ENCODE data around the gene TFAP2D. TPM values are rescaled to one million over a fixed set of nuclear protein-coding genes. Genes with fewer than 3 reads are reported as not detected.

The TFAP2D gene
- total RNA-seq, 2 donors from 2014 or later, result not detected

DNA sequence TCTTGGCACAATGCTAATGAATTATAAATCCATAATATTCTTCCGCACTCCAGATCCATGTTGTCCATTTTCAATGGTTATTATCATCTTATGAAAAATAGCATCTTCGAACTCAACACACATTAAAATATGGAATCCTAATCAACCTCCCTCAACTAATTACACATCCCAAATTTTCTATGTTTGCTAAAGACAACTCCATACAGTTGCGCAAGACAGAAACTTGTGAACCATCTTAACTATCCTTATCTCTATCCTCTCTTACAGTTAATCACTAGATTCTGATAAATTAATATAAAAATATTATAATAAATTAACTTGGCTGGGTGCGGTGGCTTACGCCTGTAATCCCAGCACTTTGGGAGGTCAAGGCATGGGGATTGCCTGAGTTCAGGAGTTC, 67.1 kb downstream of the TFAP2D start:
- intact Hi-C loops (cut with DNase I), result no loop called here
- Histone ChIP-seq H3K4me3 (no peak overlapping the region), H3K4me1 (replicated peaks) (no peaks in the 10 kb centered on the region), H3K36me3 (no peaks in the 10 kb centered on the region), H3K27ac (no peak overlapping the region), H3K9me3 (no peaks in the 10 kb centered on the region), H3K27me3 (replicated peaks; ENCODE audit: insufficient read depth) (no peaks in the 10 kb centered on the region)
- TF ChIP-seq CTCF (IDR thresholded peaks at IDR 0.05) (no peak), POLR2A (IDR thresholded peaks at IDR 0.05) (no peak), POLR2AphosphoS5 (IDR thresholded peaks at IDR 0.05) (no peak)
- 96% methylated on average over 5 of the region's 5 CpGs for WGBS
- no peak for DNase-seq (ENCODE audit: low spot score)

- intact Hi-C loops (cut with DNase I), result no loop called here
- Histone ChIP-seq H3K9me3 (no peaks in the 10 kb centered on the region), H3K4me1 (replicated peaks) (no peaks in the 10 kb centered on the region), H3K27ac (no peak overlapping the region), H3K27me3 (replicated peaks; ENCODE audit: insufficient read depth) (no peaks in the 10 kb centered on the region), H3K36me3 (no peaks in the 10 kb centered on the region), H3K4me3 (no peak overlapping the region)
- WGBS, result 17% methylated on average over 1 of the region's 1 CpG
- no peak for DNase-seq (ENCODE audit: low spot score)
- TF ChIP-seq CTCF (IDR thresholded peaks at IDR 0.05), result no peak
- no peak for TF ChIP-seq POLR2AphosphoS5 (IDR thresholded peaks at IDR 0.05)
- TF ChIP-seq POLR2A (IDR thresholded peaks at IDR 0.05), result no peak
Measured at GRCh38 chr6:50785921-50786320, 72.6 kb downstream of the TFAP2D start.

DNA sequence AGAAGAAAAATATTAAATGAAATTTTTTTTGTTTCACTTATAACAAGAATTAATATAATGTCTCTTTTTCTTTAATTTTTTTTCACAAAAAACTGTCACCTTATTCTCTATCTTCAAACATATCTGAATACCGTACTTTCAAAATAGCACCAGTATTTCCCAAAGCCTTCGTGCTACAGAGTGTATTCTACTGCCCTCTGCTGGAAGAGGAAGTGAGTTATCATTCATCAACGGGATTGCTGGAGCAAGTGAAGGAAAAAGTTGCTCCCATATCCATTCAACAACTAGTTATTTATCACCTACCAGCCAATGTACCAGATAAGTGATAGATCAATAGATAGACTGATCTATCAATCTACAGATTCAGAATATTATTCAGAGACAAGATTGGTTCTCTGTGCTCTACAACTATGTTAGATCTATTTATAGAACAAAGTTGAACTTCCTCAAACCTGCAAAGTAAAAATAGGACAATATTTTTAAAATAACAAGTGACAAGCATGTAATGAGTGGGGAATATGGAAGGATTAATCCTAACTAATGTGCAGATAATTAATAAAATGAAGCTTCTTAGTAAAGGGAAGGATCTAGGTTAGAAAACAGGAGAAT, 78.7 kb downstream of the TFAP2D start:
- TF ChIP-seq POLR2AphosphoS5 (IDR thresholded peaks at IDR 0.05) (no peak), CTCF (IDR thresholded peaks at IDR 0.05) (peak in 3 of 4 experiments; percentile 26 to 52 (median 41))
- intact Hi-C loops (cut with DNase I), result no loop called here
- no peak overlapping the region for H3K4me3 ChIP-seq
- H3K27me3 ChIP-seq (replicated peaks; ENCODE audit: insufficient read depth), result no peaks in the 10 kb centered on the region
- no peaks in the 10 kb centered on the region for H3K9me3 ChIP-seq
- DNase-seq (ENCODE audit: low spot score), result no peak
- no peak overlapping the region for H3K27ac ChIP-seq
- no peaks in the 10 kb centered on the region for H3K36me3 ChIP-seq
- 0% methylated on average over 3 of the region's 3 CpGs for WGBS
- H3K4me1 ChIP-seq (replicated peaks), result no peaks in the 10 kb centered on the region

DNA sequence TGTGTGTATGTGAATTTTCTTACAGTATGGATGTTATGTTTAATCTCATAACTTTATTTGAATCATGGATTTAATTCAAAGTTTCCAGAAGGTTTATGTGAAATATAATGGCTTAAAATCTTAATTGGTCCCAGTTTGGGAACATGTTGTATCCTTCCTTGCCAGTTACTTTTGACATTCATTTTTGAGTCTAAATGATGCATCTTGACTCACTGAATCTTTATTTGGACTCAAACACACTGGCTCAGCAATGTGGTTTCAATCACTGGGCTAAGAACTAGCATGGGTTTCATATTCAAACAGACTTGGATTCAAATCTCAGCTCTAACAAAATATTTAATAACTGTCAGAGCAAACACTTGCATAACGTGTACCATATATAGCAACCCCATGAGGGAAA, 79.4 kb downstream of the TFAP2D start:
- no peak for TF ChIP-seq POLR2AphosphoS5 (IDR thresholded peaks at IDR 0.05)
- TF ChIP-seq POLR2A (IDR thresholded peaks at IDR 0.05), result no peak
- no peaks in the 10 kb centered on the region for H3K27me3 ChIP-seq (replicated peaks; ENCODE audit: insufficient read depth)
- no peak overlapping the region for H3K27ac ChIP-seq
- H3K9me3 ChIP-seq, result no peaks in the 10 kb centered on the region
- DNase-seq (ENCODE audit: low spot score), result no peak
- no peaks in the 10 kb centered on the region for H3K4me1 ChIP-seq (replicated peaks)
- 38% methylated on average over 1 of the region's 1 CpG for WGBS
- intact Hi-C loops (cut with DNase I), result no loop called here
- H3K36me3 ChIP-seq, result no peaks in the 10 kb centered on the region
- no peak overlapping the region for H3K4me3 ChIP-seq

DNA sequence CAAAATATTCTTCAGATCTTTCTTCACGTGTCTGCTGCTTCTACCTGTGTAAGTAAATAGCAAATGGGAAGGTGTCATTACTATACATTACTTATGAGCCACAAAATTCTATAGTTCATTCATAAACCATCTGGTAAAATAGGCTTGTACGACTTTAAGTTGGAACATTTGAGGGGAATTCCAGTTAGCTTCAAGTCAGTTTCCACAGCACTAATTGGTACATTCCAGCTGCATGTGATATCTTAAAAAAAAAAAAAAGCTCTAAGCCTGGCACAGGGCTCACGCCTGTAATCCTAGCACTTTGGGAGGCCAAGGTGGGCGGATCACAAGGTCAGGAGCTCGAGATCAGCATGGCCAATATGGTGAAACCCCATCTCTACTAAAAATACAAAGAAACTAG, 82.2 kb downstream of the TFAP2D start:
- no peak for TF ChIP-seq POLR2AphosphoS5 (IDR thresholded peaks at IDR 0.05)
- H3K4me3 ChIP-seq, result no peak overlapping the region
- no peaks in the 10 kb centered on the region for H3K36me3 ChIP-seq
- intact Hi-C loops (cut with DNase I), result no loop called here
- H3K27me3 ChIP-seq (replicated peaks; ENCODE audit: insufficient read depth), result no peaks in the 10 kb centered on the region
- WGBS, result 56% methylated on average over 5 of the region's 5 CpGs
- no peak overlapping the region for H3K27ac ChIP-seq
- no peaks in the 10 kb centered on the region for H3K9me3 ChIP-seq
- no peaks in the 10 kb centered on the region for H3K4me1 ChIP-seq (replicated peaks)
- DNase-seq (ENCODE audit: low spot score), result no peak

DNA sequence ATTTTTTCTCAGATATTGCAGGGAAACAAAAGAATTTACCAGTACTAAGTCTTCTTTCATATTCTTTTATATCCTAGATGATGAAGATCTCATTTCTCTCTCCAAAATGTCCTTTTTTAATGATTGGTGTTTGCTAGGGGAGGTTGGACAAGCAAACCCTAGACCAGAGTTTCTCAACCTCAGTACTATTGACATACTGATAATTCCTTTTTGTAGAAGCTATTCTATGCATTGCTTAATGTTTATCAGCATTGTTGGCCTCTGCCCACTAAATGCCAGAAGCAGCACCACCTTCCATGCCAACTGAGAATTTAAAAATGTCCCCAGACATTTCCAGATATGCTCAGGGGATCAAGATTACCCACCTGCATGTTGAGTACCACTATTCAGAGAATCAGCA, 91.0 kb downstream of the TFAP2D start:
- Histone ChIP-seq H3K27ac (no peak overlapping the region), H3K27me3 (replicated peaks; ENCODE audit: insufficient read depth) (no peaks in the 10 kb centered on the region), H3K4me3 (no peak overlapping the region), H3K4me1 (replicated peaks) (no peaks in the 10 kb centered on the region), H3K9me3 (no peaks in the 10 kb centered on the region), H3K36me3 (no peaks in the 10 kb centered on the region)
- DNase-seq (ENCODE audit: low spot score), result no peak
- intact Hi-C loops (cut with DNase I), result no loop called here
- TF ChIP-seq CTCF (IDR thresholded peaks at IDR 0.05) (no peak), POLR2A (IDR thresholded peaks at IDR 0.05) (no peak), POLR2AphosphoS5 (IDR thresholded peaks at IDR 0.05) (no peak)

Data from prostate gland (tissue), 2 donors.